Effector CD8-positive, alpha-beta T cell (primary cell): ENCODE measurements around the gene FLT1.

Experiments
- DNase-seq: peaks from one replicate; lab custom pipeline; 2025; lab: John Stamatoyannopoulos, UW

The FLT1 gene

DNA sequence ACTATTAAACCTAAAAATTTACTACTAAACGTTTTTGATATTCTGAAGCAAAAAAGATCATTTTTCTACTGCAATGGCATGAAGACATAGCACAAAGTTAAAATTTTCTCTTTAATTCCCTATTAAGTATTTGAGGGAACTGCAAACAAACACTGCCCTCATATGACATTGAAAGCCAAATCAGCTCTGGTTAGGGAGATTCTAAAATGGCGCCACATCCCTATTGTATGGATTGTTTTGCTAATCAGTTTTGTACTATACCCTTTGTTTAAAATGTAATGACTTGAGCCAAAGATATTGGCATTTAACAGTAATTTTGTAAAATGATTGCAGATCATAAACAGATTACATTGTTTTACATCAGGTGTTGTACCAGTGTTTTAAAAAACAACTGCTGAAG, 65.8 kb downstream of the FLT1 start:
- DNase-seq: no peak

DNA sequence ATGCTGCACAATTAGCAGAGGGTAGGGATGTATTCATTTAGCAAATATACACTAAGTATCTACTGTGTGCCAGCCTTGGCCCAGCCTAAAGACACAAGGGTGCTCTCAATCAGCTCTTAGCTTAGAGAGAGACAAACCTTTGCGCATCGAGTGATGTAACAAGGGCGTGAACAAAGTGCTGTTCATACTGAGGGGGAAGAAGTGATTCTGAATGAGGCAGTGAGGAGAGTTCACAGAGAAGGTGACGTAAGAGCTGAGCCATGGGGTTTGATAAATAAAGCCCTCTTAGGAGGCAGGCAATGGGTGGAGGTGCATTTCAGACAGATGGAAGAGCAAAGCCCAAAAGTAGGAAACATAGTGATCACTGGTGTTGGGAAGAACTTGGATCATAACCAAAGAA, 68.5 kb downstream of the FLT1 start:
- DNase-seq: no peak

DNA sequence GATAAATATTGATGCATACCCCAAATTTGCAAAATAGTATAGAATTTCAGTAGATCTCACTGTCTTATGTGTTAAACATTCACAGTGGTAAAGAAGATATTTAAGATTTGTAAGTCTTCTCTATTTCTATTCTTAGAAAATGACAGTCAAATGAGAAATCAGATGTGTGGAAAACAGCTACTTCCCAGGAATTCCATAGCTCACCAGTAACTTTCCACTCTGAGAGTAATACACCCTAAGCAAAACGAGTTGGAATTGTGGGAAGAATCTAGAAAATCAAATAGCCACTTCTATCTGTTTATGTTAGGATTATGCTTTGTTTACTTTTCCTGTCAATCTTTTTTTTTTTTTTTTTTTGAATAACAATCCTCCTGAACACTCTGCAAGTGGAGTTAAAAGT, 69.1 kb downstream of the FLT1 start:
- no peak for DNase-seq

DNA sequence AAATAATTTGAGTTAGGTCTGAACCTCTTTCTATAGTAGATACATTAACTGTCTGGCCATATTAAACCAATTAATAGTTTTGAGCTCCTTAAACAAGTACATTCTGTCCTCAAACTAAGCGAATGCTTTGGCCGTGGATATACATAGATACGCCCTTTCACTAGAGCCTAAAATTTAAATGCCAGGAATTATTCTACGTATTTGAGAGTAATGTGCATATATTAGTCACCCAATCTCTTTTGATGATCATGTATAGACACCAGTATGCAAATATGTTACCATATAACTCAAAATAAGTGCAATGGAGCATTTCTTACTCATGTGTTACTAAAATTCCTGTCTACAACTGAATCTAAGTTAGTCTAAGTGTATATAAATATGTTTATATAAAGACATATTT, 70.4 kb downstream of the FLT1 start:
- DNase-seq: no peak

DNA sequence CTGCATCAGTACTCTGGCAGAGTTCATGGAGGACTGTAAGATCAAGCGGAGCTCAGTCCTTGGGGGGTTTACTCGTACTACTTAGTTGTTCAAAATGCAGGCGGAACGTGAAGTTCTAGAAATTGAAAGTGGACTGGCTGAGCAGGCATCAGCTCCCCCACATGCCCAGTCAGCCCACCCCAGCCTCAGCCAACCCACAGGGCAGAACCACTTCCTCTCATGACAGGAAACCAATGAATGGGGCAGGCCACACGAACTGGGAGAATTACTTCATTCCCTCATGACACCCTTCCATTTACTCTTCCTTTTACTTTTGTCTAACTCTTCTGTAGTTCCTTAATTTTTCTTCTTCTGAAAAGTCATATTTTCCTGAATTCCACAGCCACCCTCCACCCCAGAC, 71.9 kb downstream of the FLT1 start:
- no peak for DNase-seq

DNA sequence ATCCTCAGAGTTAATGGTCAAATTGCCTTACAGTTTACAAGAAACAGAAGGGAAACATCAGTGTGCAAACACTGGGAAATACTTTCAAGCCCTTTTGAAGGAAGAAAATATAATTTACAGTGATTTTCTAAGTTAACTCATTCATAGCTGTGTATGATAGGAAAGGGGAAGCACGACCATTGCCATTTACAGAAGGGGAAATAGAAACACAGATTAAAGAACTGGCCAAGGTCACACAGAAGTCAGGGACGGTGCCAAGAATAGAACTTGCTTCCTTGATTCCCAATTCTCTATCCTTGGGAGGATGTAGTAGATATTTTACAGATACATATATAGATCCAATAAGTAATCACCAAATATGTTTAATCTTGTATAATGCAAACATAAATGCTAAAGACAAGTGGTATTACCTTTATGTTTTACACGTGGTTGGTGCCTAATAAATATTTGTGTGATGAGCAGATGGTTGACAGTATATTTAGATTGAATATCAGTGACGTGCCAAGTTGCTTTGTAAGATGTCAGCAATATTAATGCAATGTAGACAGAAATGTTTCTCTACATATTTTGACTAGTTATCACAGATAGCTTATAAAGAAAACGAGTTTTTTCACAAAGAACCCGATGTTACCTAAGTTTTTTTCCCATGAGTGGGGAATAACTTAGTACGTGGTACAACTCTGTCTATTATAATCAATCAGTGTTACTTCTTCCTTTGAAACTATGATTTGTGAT, 73.1 kb downstream of the FLT1 start:
- DNase-seq: no peak

DNA sequence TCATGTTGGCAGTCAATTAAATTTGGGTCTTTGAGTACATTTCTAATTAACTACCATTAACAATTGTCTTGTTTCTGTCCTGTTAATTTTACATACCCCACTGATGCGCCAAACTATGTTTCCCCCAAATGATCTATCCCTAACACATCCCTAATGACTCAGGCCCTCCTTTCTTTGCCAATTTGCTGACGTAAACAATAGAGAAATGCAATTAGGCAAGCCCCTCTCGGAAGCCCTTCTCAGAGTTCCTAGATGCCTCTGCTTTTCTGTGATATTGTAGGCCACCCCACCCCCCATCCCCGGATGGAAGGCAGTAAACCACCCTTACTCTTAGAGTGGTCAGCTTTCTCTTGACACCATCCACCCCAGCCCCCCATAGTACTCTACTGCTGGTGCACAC, 74.2 kb downstream of the FLT1 start:
- no peak for DNase-seq

DNA sequence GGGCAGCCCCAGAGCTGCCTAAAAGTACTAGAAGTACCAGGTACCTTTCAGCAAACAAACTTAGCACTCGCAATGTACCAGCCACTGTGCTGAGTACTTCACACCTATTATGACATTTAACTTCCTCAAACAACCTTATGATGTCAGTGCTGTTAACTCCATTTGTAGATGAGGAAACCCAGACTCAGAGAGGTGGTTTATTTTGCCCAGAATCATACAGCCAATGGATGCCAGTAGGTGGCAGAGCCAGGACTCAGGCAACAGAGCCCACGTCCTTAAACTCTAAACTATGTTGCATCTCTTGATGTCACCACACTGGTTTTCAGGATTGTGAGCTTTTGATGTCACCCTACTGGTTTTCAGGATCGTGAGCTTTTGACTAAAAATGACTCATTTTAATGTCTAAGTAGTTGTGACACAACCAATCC, 78.9 kb downstream of the FLT1 start:
- DNase-seq: no peak

DNA sequence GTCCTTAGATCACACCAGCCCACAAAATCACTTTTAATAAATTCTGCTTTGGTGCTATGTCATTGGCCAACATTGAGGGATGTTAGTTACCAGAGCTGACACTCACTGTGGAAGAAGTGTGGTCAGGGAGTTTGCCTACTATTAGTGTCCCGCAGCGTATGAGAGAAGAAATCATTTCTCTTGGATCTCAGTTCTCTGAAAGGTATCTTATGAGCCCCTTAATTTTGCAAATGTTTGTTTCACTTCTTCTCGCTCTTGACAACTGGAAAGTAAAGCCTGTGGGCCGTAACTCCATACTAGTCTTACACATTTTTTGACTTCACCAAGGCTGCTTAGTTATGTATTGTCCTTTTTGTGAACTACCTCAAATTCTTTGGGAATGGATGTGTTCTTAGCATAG, 80.9 kb downstream of the FLT1 start:
- DNase-seq: no peak

DNA sequence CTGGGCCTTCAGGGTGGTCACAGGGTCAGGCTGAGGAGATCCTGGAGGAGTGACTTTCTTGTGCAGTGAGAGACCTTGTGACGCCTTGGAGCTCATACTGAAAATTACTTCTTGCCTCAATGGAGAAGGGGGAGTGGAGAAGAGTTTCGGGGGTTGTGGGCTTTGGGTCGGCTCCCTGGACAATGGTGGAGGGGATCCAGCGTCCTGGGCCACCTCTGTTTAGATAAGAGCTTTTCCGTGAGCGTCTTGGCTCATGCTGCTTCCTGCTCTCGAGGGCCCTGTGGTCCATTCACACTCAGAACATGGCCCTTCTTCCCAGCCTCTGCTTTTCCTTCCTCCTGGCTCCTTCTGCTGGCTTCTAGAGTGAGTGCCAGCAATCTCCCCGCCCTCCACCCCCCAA, 81.9 kb downstream of the FLT1 start:
- DNase-seq: no peak

DNA sequence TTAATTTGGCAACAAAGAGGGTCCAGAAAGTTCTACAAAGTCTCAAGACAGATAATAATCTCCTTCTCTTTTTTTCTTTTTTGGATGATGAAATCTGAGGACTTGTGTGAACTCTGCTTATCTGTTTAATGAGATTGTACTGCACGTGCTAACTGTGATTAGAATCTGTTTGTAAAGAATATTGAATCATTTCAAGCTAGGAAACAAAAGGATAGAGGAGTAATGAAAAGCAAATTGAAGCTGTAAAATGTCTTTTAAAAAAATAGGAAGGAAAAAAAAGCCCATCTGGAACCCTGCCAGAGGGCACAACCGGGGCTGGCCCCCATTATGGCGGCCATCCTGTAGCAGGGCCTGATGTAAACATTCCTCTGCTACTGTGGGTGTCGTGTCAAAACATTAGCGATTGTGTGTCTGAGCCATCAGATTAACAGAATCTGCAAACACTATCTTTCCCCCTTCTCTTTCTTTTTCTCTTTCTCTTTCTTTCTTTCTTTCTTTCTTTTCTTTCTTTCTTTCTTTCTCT, 83.0 kb downstream of the FLT1 start:
- no peak for DNase-seq

DNA sequence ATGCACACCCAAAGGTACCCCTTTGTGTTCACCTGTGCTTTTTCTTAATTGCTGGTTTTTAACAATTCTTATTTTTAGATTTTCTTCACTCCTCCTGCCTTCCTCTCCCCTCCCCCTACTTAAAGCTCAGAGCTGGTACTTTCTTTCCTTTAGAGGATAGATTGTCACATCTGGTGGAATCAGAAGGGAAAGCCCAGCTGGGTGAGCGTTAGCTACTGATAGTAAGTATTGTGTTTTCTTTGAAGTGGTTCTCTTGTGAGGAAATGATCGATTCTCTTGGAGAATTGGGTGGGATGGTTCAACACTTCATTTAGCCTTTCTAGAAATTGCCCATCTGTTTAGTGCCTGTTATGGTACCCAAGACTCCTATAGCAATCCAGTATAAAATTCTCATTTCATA, 84.8 kb downstream of the FLT1 start:
- DNase-seq: no peak

DNA sequence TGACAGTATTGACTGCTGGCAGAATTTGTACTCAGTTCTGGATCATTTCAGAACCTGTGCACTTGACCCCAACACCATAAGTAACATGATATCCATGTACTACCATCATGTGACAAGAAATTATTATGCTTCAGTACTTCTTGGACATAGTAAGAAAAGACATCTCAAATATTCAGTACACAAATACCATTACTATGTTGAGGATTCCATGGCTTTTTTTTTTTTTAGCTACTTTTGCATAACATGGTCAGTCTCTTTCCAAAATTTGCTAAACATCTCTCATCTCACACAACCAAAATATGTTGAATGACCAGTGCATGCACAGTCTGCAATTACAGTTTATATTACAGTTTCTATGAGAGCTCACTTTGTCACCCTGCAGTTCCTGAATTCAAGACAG, 85.3 kb downstream of the FLT1 start:
- no peak for DNase-seq

DNA sequence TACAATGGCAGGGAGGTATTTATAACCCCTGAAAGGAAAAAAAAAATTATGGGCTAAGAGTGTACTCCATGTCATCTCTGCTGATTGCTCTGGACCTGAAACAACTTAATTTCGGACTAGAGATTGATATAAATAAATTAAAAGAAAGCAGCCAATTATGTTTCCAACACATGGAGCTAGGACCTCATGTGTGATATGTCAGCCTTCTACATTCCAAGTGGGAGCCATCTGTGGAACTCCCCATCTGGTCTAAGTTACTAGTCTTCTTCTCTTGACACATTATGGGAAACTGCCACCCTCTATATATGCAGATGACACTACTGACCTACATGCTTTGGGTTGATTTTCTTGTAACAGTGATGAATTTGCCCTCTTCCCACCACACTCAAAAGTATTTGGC, 86.1 kb downstream of the FLT1 start:
- DNase-seq: no peak

DNA sequence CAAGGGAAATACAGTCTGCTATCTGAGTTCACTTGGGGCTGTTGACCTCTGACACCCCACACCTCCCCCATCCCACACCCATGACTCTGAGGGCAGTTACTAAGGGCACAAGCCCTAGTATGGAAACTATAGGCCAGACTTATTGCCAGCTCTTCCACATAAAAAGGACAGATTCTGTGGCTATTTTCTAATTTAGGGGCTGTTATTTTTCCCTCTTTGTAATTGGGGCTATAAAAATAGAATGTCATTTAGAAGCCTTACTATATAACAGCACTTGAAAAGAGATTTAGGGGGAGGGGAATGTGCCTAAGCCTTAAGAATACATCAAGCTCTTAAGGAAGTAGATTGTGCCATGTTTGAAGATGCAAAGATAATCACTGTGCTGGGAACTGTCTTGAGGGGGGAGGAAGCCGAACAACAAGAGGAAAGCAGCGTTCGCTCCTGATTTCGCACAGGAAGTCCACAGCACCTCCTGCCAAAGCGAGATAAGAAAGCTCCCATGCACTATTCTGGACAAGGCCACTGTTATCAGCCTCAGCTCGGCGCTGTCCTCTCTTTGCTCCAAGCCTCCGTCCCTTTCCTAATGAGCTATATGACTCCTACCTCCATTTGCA, 86.6 kb downstream of the FLT1 start:
- no peak for DNase-seq

DNA sequence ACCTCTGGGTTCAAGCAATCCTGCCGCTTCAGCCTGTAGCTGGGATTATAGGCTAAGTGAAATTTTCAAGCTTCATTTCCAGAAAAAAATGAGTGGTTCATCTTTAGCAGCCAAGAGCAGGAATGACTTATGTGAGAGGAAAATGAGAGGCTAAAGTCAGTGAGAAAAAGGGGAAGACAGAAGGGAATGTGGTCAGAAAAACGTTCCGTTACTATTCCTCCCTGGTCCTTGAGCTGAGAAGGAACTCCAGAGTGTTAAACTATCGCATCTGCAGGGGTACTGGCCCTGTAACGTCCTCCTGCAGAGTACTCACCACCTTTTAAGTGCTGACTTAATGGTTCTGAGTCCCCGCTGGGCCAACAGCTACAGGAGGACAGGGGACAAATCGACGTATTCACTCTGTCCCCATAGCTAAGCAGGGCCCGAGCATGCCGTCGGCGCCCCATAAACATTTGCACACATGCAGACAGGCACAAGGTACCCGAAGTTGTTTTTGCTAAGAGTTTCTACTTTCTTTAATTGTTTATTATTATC, 88.1 kb downstream of the FLT1 start:
- DNase-seq: no peak

DNA sequence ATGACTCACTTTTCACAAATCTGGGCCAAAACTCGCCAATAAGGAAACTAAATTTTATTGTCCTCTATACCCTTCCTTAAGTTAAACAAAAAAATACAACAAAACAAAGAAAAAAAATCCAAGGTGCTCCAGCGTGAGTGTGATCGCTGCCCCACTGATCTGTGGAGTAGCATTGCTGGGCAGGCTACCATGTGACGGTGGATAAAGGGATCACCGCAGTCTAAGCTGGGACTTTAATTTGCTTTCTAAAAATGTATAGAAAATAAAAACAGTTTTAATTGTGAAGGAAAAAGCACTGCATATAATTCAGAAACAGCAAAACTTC, 92.9 kb downstream of the FLT1 start:
- DNase-seq: no peak

DNA sequence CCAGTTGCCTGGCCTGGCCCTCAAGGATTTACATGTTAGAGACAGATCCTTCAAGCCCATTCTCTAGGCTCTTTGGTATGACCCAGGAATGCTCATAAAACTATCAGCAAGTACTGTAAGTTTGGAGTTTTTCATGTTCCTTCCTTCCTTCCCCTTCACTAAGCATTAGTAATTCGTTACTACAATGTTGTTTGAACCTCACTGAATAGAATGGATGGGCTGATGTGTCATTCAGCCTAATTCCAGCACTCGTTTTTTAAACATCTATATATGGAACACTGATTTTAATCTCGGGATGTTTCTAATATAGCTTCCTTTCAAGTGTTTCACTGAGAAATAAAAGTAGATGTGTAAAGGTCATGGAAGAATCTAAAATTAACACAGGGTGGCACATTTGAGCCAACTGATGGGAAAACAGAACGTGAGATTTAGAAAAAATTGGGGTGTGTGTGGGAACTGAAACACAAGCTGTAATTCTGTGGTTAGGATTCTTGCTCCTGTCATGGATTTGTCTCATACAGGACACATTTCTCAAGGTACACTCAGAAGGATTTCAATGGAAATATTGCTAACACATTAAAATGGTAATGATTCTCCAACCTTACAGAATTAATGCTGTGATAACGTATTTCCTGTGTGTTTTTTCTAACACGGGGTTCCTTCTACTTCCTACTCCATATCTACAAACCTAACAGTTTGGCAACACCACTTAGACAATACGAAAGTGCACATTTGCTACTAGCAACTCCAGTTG, 93.4 kb downstream of the FLT1 start:
- DNase-seq: no peak

DNA sequence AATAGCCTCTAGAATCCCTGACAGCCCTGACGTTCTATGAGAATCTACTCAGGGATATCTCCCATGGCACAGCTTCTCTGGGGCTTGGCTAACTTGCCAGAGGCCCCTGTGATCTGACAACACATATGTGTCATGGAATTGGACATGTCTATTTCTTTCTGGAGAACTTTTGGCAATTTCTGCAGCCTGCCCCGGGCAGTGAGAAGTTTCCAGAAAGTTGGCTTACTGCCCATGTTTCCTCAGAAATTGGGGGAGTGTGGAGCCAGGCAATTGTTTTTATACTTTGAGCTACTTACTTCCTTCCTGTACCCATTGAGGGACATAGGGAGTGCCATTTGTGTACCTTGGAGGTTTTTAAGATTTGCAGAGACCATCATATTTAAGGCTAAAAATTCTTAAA, 98.9 kb downstream of the FLT1 start:
- no peak for DNase-seq

DNA sequence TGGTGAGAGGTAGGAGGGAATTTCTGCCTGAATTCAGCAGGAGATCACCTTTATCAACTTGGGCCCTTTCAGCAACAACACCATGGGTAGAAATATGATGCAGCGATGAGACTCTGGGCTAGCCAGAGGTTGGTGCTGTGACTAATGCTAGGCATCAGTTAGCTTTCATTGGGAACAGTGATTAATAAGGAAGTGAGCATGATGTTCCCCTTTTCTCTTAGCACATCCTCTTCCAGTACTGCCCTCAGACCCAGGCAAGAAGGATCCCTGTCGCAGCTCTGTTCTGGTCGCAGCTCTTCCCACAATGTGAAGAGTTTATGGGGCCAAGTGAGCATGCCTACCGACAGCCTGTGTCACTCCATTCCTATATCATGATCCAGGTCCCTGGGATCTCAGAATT, 100.5 kb downstream of the FLT1 start:
- no peak for DNase-seq

DNA sequence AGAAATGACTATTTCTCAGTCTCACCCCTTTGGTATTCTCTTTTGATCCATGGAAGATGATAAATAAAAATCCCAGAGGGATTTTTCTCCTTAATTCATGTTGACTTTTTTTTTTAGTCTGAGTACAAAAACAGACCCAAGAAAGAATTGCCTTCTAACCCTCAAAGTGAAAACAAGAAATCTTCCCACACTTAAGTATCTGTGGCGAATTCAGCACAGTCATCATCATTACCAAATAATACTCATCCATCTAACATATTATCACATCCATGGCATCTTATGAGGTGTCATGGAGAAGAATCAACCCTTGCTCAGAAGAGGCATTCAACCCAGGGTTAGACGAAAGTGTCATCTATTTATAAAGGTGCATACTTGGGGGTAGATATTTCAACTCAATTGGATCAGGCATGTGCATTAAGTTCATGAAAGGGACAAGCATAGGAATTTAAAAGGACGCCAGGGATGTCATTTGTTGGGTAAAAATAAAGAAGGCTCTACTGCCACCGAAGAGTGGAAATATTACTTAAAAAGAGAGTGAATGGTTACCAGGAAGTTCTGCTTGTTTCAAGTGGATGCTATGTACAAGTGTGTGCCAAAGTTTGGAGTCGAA, 101.9 kb downstream of the FLT1 start:
- no peak for DNase-seq

DNA sequence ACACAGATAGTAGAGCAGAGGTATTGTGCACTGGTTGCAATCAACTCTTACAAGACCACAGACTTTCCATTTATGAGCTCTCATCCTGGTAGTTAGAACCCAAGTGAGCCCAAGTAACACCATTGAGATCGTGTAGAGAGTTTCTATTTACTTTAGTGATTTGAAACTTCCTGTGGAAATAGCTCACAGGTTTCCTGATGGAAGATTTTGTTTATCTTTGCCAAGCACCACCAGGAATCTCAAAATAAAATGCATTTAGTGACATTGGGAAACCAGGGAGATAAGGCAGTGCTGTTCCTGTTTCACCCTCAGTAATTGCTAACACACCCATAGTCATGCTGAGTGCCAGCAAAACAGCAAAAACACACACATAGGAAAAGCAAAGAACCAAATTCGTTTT, 102.5 kb downstream of the FLT1 start:
- DNase-seq: no peak
